LHCN-M2 (cell line): Measurements from ENCODE around the gene PDE4B. TPM values are rescaled to one million over a fixed set of nuclear protein-coding genes. Genes with fewer than 3 reads are reported as not detected.
"Not testable (repeated sequence)": the region's sequence is repeated elsewhere in the genome, so short reads cannot be mapped to it uniquely, and the experiment has no call there.

Experiments
- DNase-seq: peaks from one replicate; pipeline ENCODE4 v3.0.0-alpha.2; 2012; ENCODE audit warnings: low read depth
- total RNA-seq: library from RNA; depleted of rRNA; stranded (reverse); fragments of >200 nt; gene quantifications from 2 replicates; pipeline ENCODE4 v1.2.3, GENCODE V29; 2014

PDE4B gene
- total RNA-seq, 1 experiment from 2014 or later, result 6.8 TPM

DNA sequence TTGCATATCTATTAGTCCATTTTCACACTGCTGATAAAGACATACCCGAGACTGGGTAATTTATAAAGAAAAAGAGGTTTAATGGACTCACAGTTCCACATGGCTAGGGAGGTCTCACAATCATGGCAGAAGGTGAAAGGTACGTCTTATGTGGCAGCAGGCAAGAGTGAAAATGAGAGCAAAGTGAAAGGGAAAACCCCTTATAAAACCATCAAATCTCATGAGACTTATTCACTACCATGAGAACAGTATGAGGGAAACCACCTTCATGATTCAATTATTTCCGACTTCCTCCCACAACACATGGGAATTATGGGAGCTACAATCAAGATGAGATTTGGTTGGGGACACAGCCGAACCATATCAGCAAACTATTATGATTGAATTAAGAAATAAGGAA is 335.9 kb downstream of the PDE4B start:
- not testable (repeated sequence) for DNase-seq

GRCh38 chr1:66132324-66132723 is 339.6 kb downstream of the PDE4B start:
- DNase-seq, result peak; percentile 23

GRCh38 chr1:66134004-66134403 is 341.3 kb downstream of the PDE4B start:
- DNase-seq, result no peak

- no peak for DNase-seq
These were observed 342.5 kb downstream of the PDE4B start for GRCh38 chr1:66135161-66135560.

DNA sequence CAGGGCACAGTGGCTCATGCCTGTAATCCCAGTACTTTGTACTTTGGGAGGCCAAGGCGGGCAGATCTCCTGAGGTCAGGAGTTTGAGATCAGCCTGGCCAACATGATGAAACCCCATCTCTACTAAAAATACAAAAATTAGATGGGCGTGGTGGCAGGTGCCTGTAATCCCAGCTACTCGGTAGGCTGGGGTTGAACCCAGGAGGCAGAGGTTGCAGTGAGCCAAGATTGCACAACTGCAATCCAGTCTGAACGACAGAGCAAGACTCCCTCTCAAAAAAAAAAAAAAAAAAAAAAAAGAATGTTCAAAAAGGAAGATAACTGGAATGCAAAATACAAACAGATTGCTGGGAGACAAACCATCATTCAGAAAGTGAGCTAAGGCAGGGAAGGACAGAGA is 343.7 kb downstream of the PDE4B start:
- not testable (repeated sequence) for DNase-seq

DNA sequence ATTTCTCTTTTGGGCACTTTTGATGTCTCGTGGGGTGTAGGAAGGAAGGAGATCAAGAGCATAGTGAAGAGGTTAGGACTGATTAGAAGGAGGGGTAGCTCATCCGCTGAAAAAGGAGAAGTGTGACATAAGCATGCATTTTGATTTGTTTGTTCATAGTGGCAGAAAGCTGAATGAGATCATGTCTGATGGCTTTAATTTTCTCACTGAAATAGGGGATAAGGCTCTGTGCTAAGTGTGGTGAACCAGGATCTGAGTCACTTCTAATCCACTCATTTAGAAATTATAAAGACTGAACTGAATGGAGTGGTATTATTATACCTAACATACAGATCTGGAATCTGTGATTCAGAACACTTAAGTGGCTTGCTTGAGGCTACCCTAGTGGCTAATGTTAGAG is 344.5 kb downstream of the PDE4B start:
- peak; percentile 46 for DNase-seq

DNA sequence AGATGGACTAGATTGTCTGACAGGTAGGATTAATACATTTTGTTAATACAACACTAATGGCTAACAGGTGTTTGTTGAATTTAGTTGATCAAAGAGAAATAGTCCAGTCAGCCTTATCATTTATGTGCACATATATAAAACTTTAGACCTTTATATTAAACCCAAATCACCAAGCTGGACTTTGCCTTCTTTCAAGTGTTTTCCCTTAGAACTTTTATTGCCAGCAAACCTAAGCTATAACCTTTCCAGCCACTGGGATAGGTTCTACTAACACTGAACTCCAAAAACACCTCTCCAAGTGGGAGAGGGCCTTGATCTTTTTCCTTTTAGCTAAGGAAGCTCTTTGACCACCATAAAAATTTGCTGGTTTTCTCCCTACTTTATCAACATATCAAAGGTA is 345.9 kb downstream of the PDE4B start:
- DNase-seq, result no peak

DNA sequence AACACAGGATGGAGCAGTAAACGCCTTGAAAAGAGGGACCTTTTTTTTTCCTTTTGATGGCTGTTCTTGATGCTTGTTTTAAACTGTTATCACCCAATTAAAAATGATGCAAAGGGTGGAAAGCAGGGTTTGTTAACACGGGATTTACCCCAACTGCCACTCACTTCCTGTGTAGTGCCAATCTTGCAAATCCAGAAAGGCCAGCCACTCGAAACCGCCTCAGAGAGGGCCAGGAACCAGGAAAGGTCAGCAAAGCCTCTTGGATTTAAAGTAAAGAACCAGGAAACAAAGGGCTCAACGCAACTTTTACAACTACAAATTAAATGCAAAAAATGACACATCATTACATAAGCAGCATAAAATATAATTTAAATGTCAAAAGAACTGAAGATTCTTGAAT is 347.4 kb downstream of the PDE4B start:
- no peak for DNase-seq

DNA sequence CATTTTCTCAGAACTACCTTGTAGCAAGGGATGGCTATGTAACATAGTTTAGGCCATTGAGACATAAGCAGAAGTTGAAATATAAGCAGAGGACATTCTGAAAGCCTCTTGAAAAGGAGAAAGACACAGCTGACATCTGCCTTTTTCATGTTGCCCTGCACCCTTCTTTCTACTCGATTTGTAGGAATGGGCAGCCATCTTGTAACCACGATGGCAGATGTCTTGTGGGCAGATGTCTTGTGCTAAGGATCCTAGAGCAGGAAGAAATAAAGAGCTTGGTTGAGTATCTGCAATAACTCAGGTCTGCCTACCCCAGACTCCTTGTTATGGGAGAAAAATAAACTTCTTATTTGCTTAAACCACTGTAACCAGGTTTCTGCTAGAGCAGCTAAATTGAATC is 351.0 kb downstream of the PDE4B start:
- peak; percentile 45 for DNase-seq

DNA sequence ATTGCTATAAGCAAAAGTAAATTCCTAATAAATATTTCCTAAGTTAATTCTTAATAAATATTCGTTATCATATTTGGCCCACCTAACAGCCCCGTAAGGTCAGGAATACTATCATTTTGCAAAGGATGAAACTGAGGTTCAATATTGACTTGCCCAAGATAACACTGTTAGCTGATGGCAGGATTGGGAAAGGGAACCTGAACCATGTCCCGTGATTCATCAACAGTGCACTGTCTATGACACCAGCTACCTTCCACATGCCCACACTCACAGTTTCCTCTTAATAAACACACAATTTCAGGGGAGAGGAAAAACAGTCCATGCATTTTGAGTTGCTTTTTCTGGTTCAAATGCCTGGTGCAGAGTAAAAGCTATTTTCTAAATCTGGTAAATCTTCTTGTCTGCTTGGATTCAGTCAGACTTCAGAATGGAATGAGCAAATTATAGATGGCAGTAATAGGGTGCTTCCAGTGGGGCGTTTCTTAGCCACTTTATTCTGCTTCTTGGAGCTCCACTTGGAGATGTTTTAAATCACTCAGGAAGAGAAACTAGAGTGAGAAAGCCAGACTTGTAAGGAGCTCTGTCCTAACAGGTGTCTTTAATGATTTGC is 354.6 kb downstream of the PDE4B start:
- no peak for DNase-seq

DNA sequence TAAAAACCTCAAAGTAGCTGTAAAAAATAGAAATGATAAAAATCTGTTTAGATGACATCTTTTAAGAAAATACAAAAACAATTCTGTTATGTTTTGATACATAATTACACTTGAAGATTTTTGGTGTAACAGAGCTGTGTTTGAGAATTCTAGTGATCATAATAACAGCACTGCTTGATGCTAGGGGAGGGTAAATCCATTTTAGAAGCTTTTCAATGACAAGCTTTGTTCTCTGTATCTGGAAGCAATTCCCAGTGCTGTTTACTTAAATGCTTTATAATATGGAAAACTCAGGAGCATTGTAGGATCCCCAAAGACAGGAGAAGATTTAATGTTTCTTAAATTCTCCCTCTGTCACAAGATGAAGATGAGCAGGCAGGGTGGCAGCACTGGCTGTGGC is 359.3 kb downstream of the PDE4B start:
- no peak for DNase-seq

- DNase-seq, result no peak
These were observed 361.7 kb downstream of the PDE4B start for GRCh38 chr1:66154394-66154793.

- DNase-seq, result no peak
These were observed 363.4 kb downstream of the PDE4B start for GRCh38 chr1:66156144-66156543.

- DNase-seq, result no peak
These were observed 367.1 kb downstream of the PDE4B start for GRCh38 chr1:66159800-66160199.

- DNase-seq, result no peak
These were observed 368.0 kb downstream of the PDE4B start for GRCh38 chr1:66160719-66161118.

DNA sequence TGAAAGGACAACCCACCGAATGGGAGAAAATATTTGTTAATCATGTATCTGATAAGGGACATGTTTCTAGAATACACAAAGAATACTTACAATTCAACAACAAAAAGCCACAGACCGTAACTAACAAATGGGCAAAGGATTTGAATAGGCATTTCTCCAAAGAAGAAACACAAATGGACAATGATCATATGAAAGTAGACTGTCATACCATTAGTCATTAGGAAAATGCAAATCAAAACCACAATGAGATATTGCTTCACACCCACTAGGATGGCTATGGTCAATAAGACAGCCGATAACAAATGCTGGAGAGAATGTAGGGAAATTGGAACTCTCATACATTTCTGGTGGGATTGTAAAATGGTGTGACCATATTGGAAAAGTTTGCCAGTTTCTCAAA is 374.1 kb downstream of the PDE4B start:
- DNase-seq, result peak; percentile 29

- no peak for DNase-seq
These were observed 374.6 kb downstream of the PDE4B start for GRCh38 chr1:66167267-66167666.

DNA sequence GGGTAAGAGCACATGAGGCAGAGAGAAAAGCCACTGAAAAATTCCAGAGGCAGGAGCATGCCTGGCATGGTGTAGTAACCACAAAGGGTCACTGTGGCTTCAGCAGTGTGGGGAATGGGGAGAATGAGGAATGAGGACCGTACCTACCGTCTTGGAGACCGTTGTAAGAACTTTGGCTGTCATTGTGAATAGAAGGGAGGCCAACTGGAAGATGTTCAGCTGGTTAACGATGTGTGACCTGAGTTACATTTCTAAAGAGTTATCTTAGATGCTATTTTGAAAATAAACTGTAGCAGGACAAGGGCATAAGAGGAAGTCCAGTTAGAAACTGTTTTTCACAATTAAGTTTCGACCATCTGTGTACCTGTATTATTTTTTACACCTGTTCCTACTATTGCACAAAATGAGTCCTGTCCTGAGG is 375.8 kb downstream of the PDE4B start:
- peak; percentile 52 for DNase-seq

- peak; percentile 31 for DNase-seq
These were observed 376.4 kb downstream of the PDE4B start for GRCh38 chr1:66168948-66169671.

- DNase-seq, result no peak
These were observed 379.6 kb downstream of the PDE4B start for GRCh38 chr1:66172272-66172671.

DNA sequence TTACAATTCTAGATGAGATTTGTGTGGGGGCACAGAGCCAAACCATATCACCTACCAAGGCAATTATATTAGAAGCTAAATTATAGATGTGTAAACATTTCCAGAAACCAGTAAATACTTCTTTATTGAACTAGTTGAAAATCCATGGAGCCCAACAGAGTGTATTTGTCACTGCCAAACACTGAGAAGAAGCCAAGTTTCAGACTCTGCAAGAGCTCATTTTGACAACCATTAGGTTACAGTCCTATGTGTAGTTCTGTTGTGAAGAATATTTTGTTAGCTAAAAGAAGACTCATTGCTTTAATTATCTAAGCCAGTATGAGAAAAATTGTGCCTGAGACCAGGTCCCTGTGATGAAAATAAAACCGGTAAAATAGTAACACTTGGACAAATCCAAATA is 382.4 kb downstream of the PDE4B start:
- DNase-seq, result no peak

GRCh38 chr1:66175581-66175980 is 382.9 kb downstream of the PDE4B start:
- no peak for DNase-seq

DNA sequence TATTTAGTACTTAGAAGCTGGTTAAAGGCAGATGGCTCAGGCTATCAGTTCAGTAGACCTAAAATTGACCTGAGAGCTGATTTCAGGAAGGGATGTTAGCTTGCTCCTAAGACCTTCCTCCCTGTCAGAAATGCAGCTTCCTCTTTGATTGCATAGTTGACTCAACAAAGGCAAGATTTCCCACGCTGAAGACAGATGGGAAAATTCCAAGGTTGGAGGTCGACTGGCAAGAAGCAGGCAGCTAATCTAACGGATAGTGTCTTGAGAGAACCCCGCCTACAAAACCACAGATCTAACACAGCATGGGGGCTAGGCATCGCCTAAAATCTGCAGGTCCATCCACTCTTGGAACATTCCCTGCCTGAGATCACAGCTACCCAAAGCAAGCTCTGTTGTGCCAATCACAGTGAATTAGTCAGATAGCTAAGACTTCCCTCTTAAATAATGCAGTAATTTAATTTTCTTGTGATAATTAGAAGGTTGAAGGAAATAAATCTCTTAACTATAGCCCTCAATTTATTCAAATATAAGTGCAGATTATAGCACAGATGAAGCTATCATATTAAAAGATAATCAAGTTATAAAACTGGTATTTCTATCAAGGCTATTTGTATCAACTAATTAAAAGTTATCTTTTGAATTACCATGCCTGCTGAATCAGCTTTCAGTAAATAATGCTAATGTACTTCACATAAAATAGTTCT is 383.5 kb downstream of the PDE4B start:
- peak; percentile 55 for DNase-seq
